ENCODE results near the gene SLC9A5. TPM values are rescaled to one million over a fixed set of nuclear protein-coding genes. Genes with fewer than 3 reads are reported as not detected.

Gene SLC9A5
- total and polyA plus RNA-seq, 9 of the 15 experiments (the other 6 are each of a cell fraction or from before 2014, with no cell fraction given), result 0.06 to 3.1 (median 1.2) TPM

DNA sequence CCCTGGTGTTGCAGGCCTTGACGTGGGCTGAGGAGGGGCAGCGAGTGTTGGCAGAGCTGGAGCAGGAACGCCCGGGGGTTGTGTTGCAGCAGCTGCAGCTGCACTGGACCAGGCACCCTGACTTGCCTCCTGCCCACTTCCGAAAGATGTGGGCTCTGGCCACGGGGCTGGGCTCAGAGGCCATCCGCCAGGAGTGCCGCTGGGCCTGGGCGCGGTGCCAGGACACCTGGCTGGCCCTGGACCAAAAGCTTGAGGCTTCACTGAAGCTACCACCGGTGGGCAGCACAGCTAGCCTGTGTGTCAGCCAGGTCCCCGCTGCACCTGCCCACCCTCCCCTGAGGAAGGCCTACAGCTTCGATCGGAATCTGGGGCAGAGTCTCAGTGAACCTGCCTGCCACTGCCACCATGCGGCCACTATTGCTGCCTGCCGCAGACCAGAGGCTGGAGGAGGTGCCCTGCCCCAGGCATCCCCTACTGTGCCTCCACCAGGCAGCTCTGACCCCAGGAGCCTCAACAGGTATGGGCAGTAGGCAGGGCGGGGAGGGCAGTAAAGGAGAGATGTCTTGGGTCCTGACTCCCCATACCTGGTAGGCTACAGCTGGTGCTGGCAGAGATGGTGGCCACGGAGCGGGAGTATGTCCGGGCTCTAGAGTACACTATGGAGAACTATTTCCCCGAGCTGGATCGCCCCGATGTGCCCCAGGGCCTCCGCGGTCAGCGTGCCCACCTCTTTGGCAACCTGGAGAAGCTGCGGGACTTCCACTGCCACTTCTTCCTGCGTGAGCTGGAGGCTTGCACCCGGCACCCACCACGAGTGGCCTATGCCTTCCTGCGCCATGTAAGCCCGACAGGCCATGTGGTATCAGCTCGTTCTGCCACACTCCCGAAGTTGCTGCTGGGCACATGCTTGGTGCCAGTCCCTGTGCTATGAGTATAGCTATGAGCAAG is 36.2 kb downstream of the SLC9A5 start (continued):
- TF ChIP-seq, protein P1, sequence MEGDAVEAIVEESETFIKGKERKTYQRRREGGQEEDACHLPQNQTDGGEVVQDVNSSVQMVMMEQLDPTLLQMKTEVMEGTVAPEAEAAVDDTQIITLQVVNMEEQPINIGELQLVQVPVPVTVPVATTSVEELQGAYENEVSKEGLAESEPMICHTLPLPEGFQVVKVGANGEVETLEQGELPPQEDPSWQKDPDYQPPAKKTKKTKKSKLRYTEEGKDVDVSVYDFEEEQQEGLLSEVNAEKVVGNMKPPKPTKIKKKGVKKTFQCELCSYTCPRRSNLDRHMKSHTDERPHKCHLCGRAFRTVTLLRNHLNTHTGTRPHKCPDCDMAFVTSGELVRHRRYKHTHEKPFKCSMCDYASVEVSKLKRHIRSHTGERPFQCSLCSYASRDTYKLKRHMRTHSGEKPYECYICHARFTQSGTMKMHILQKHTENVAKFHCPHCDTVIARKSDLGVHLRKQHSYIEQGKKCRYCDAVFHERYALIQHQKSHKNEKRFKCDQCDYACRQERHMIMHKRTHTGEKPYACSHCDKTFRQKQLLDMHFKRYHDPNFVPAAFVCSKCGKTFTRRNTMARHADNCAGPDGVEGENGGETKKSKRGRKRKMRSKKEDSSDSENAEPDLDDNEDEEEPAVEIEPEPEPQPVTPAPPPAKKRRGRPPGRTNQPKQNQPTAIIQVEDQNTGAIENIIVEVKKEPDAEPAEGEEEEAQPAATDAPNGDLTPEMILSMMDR (IDR thresholded peaks at IDR 0.05 in 2 of 3, conservative IDR thresholded peaks at IDR 0.05 in 1 of 3; ENCODE audit: insufficient read depth in 2 of 3, low read depth in 1 of 3, low read length in 3 of 3), result peak; percentile 18 to 55 (median 39); a peak in 4 of 6 replicates
- TF ChIP-seq NKRF (IDR thresholded peaks at IDR 0.05; ENCODE audit: borderline replicate concordance) (no peak), DMBX1 (CRISPR knock-in tag; IDR thresholded peaks at IDR 0.05; ENCODE audit: borderline replicate concordance) (no peak), ZKSCAN3 (CRISPR knock-in tag; IDR thresholded peaks at IDR 0.05) (no peak), RBM39 (optimal IDR thresholded peaks at IDR 0.05; ENCODE audit: low read depth, low read length) (no peak), POLR2G (IDR thresholded peaks at IDR 0.05; ENCODE audit: low read depth, low read length) (0 out of 2 replicates have a peak, but pooled peaks have one; percentile 37), ZNF707 (CRISPR knock-in tag; conservative IDR thresholded peaks at IDR 0.05) (no peak), IRF2 (CRISPR knock-in tag; IDR thresholded peaks at IDR 0.05) (no peak), CSDE1 (IDR thresholded peaks at IDR 0.05) (no peak)
- TF ChIP-seq, protein P2, sequence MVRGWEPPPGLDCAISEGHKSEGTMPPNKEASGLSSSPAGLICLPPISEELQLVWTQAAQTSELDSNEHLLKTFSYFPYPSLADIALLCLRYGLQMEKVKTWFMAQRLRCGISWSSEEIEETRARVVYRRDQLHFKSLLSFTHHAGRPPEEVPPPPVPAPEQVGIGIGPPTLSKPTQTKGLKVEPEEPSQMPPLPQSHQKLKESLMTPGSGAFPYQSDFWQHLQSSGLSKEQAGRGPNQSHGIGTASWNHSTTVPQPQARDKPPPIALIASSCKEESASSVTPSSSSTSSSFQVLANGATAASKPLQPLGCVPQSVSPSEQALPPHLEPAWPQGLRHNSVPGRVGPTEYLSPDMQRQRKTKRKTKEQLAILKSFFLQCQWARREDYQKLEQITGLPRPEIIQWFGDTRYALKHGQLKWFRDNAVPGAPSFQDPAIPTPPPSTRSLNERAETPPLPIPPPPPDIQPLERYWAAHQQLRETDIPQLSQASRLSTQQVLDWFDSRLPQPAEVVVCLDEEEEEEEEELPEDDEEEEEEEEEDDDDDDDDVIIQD (CRISPR knock-in tag; IDR thresholded peaks at IDR 0.05), result no peak

Measured in K562 (cell line).